ENCODE measurements around the gene PSKH1. TPM values are rescaled to one million over a fixed set of nuclear protein-coding genes. Genes with fewer than 3 reads are reported as not detected.

Gene PSKH1
- total and polyA plus RNA-seq, 10 of the 15 experiments (the other 5 are each of a cell fraction or from before 2014, with no cell fraction given): 0.63 to 20.4 (median 7.8) TPM

DNA sequence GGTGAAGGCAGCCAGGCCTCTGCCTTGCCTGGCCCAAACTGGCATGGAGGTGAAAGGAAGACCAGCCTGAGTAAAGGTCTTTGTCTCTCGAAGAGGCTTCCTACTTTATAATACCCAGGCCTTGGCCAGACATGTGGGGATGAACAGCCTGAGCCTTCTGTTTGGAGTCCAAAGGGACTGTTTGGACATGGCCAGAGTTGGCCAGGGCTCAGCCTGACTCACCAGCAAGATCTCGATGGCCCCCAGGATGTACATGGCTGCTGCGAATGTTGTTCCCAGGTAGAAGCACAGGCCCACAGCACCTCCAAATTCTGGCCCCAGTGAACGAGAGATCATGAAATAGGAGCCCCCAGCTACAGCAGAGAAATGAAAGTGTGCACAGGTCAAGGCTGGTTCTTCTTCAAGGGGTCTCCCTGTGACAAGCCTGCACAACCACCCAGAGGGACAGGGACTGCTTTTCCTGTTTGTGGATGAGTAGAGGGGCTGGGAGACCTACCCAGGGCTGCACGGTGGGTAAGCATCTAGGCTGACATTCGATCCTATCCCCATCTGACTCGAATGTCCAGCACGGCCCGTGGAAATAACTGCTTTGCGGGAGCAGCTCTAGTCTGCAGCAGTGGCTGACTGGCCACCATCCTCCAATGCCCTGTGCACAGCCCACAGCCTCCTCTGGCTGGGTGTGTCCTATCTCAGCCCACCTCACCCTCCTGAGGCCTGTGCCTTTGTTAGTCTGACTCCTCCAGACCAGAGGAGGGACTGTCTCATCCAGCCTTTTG lies 61.6 kb downstream of the PSKH1 start:
- Histone ChIP-seq H4K20me1 (ENCODE audit: control insufficient read depth, insufficient read depth) (no peaks in the 10 kb centered on the region), H3K36me3 (ENCODE audit: control insufficient read depth in 2 of 2, insufficient read depth in 2 of 2, low read length in 1 of 2) (peaks cover 0 to 3% of the 10 kb centered on the region in 2 experiments; a peak in 3 of 4 replicates), H2AFZ (ENCODE audit: control insufficient read depth, low read depth, low read length) (no peak overlapping the region), H3K27ac (ENCODE audit: control insufficient read depth, insufficient read depth) (no peak overlapping the region), H3K9ac (ENCODE audit: control insufficient read depth, insufficient read depth, low read length) (no peak overlapping the region), H3K27me3 (replicated peaks in 1 of 2; ENCODE audit: control insufficient read depth in 2 of 2, insufficient read depth in 2 of 2, low read length in 1 of 2) (no peaks in the 10 kb centered on the region), H3K79me2 (ENCODE audit: control insufficient read depth, insufficient read depth, low read length) (no peaks in the 10 kb centered on the region), H3K4me3 (no peak overlapping the region), H3K4me1 (ENCODE audit: control insufficient read depth, insufficient read depth, low read length) (peaks cover 3% of the 10 kb centered on the region; the same call in 1 of the 2 replicates), H3K4me2 (ENCODE audit: control insufficient read depth, insufficient read depth) (no peak overlapping the region), H3K9me3 (replicated peaks; ENCODE audit: control insufficient read depth, insufficient read depth, low read length) (no peaks in the 10 kb centered on the region)
- WGBS (ENCODE audit: insufficient coverage, insufficient replicate concordance, low lambda C conversion rate, missing lambda C conversion rate): 99% methylated on average over 10 of the region's 10 CpGs
- no TSS peak for BruUV-seq (replicated peaks)
- in situ Hi-C loops (cut with MboI) (no loop called here), intact Hi-C loops (cut with micrococcal nuclease; ENCODE audit: unreplicated experiment) (no loop called here)
- CTCF ChIA-PET: interaction anchor here (0.9 kb wide), 1 partner anchor 138 kb away, joined by 5 read pairs; no protein-coding TSS in a partner anchor
- RAD21 ChIA-PET (ENCODE audit: unreplicated experiment): no interaction called here
- POLR2A ChIA-PET: interaction anchor here (1.0 kb wide), 1 partner anchor 11 kb away, joined by 3 read pairs; no protein-coding TSS in a partner anchor
- ATAC-seq (no peak), DNase-seq (ENCODE audit: low read depth, low spot score) (no peak), FAIRE-seq (no peak)
- SMC1A ChIA-PET (ENCODE audit: uncharacterized antibody, unreplicated experiment): interaction anchor here (0.6 to 0.9 kb wide), 2 partner anchors 11 to 387 kb away, joined by 3 to 5 read pairs; no protein-coding TSS in a partner anchor
- TF ChIP-seq SRF (IDR thresholded peaks at IDR 0.05; ENCODE audit: low read depth in 2 of 2, low read length in 2 of 2) (no peak), SIN3A (IDR thresholded peaks at IDR 0.05; ENCODE audit: low read depth, low read length) (no peak), LARP7 (IDR thresholded peaks at IDR 0.05) (no peak)

GRCh38 chr16:67957622-67958021 lies 64.6 kb downstream of the PSKH1 start:
- no peak for ATAC-seq
- Histone ChIP-seq H3K27me3 (replicated peaks in 1 of 2; ENCODE audit: control insufficient read depth in 2 of 2, insufficient read depth in 2 of 2, low read length in 1 of 2) (no peaks in the 10 kb centered on the region), H3K4me3 (no peak overlapping the region), H3K36me3 (ENCODE audit: control insufficient read depth in 2 of 2, insufficient read depth in 2 of 2, low read length in 1 of 2) (peaks cover 5 to 6% of the 10 kb centered on the region in 2 experiments; a peak in 3 of 4 replicates), H3K4me2 (ENCODE audit: control insufficient read depth, insufficient read depth) (no peak overlapping the region), H3K9ac (ENCODE audit: control insufficient read depth, insufficient read depth, low read length) (no peak overlapping the region), H3K79me2 (ENCODE audit: control insufficient read depth, insufficient read depth, low read length) (no peaks in the 10 kb centered on the region), H3K27ac (ENCODE audit: control insufficient read depth, insufficient read depth) (no peak overlapping the region), H4K20me1 (ENCODE audit: control insufficient read depth, insufficient read depth) (no peaks in the 10 kb centered on the region), H3K9me3 (replicated peaks; ENCODE audit: control insufficient read depth, insufficient read depth, low read length) (no peaks in the 10 kb centered on the region), H3K4me1 (ENCODE audit: control insufficient read depth, insufficient read depth, low read length) (no peaks in the 10 kb centered on the region), H2AFZ (ENCODE audit: control insufficient read depth, low read depth, low read length) (no peak overlapping the region)
- no peak for TF ChIP-seq CEBPZ (IDR thresholded peaks at IDR 0.05; ENCODE audit: low read depth, low read length)
- TF ChIP-seq EP300 (IDR thresholded peaks at IDR 0.05; ENCODE audit: borderline replicate concordance in 1 of 2, control insufficient read depth in 1 of 2, low read depth in 2 of 2, low read length in 2 of 2): no peak
- TF ChIP-seq SMAD5 (IDR thresholded peaks at IDR 0.05; ENCODE audit: low read depth): no peak
- TF ChIP-seq IKZF1 (conservative IDR thresholded peaks at IDR 0.05): no peak
- TF ChIP-seq FOXK2 (IDR thresholded peaks at IDR 0.05): no peak
- no peak for TF ChIP-seq BMI1 (IDR thresholded peaks at IDR 0.05; ENCODE audit: borderline replicate concordance)
- TF ChIP-seq EZH2 (IDR thresholded peaks at IDR 0.05; ENCODE audit: borderline replicate concordance, control insufficient read depth, low read depth, low read length): no peak
- no peak for TF ChIP-seq MEF2A (IDR thresholded peaks at IDR 0.05; ENCODE audit: insufficient read depth, low read depth, low read length)
- ChIA-PET POLR2A (no interaction called here), CTCF (interaction anchor here (1.1 kb wide), 1 partner anchor 36 kb away, joined by 3 read pairs; no protein-coding TSS in a partner anchor), RAD21 (ENCODE audit: unreplicated experiment) (no interaction called here), SMC1A (ENCODE audit: uncharacterized antibody, unreplicated experiment) (no interaction called here)
- intact Hi-C loops (cut with micrococcal nuclease; ENCODE audit: unreplicated experiment) (no loop called here), in situ Hi-C loops (cut with MboI) (no loop called here)
- BruUV-seq (replicated peaks): no TSS peak
- WGBS (ENCODE audit: insufficient coverage, insufficient replicate concordance, low lambda C conversion rate, missing lambda C conversion rate): 97% methylated on average over 8 of the region's 9 CpGs
- DNase-seq (ENCODE audit: low read depth, low spot score): no peak
- no peak for FAIRE-seq
